Measurements from ENCODE around the gene RBMS2.

GRCh38 chr12:56486694-56487093 lies 34.9 kb upstream of the RBMS2 start:
- TF ChIP-seq EZH2 (IDR thresholded peaks at IDR 0.05; ENCODE audit: borderline replicate concordance) = no peak
- TF ChIP-seq CTCF (IDR thresholded peaks at IDR 0.05; ENCODE audit: poor library complexity) = no peak

Measured in hepatocyte (in vitro differentiated cells).